Epithelial cell of prostate (primary cell): Measurements from ENCODE around the gene SOX5.
"Not testable (repeated sequence)": the region's sequence is repeated elsewhere in the genome, so short reads cannot be mapped to it uniquely, and the experiment has no call there.

ENCODE experiments used
- DNase-seq: peaks from one replicate; pipeline ENCODE4 v3.0.0-alpha.2; 2011; ENCODE audit warnings: low read depth, low spot score
- H3K27ac ChIP-seq: fragments of 450-650 bp; 2 replicates; pipeline ENCODE4 v1.5.1; 2017; ENCODE audit warnings: mild to moderate bottlenecking

The SOX5 gene

DNA sequence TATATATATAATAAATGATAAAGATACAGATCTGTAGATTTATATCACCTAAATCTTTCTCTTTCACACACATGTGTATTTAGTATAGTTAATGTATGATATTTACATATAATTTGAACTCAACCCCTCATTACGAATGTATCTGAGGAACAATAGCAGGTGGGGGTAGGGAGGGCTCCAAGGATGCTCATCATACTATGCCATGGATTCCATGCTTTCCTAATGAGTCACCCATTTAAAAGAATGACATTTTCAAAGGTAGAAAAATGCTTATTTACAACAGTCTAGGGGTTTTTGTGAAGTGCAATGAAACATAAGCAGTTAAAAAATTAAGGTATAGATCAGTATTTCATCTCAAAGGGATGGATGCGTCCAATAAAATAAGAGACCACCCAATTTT, 181.6 kb downstream of the SOX5 start:
- DNase-seq, result no peak
- no peak overlapping the region for H3K27ac ChIP-seq

DNA sequence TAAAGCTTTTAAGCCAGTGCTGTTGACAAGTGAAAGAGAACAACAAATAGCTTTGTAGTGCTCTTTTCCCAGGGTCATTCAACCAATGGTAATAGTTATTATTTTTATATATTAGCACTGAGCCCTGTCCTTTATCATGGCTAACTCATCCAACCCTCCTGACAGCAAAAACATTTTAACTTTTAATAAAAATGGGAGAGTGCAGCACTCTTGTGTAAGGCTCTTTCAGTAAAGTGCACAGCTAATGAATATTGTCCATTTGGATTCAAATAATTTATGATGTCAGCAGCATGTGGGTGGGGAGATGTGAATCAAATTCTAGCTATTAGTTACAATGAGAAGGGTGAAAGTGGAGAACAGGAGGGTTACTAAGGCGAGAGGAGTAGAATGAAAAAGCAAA, 185.7 kb downstream of the SOX5 start:
- DNase-seq, result no peak
- no peak overlapping the region for H3K27ac ChIP-seq

DNA sequence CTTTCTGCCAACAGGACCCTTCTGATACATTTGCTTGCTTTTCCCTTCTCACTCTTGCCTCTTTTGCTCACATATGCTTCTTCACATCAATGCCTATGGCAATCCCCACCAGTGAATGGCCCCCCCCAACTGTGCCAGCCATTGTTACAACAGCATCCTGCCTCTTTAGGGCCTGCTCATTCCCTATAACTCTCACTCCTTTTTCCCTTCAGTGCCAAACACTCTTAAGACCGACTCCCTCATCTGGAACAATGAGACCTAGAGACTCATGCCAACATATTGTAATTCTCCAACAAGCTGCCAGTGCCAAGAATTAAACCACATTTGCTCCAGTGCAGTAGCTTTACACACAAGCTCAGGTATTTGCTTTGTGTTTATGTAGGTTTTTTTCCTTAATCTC, 189.0 kb downstream of the SOX5 start:
- H3K27ac ChIP-seq, result no peak overlapping the region
- DNase-seq, result no peak

DNA sequence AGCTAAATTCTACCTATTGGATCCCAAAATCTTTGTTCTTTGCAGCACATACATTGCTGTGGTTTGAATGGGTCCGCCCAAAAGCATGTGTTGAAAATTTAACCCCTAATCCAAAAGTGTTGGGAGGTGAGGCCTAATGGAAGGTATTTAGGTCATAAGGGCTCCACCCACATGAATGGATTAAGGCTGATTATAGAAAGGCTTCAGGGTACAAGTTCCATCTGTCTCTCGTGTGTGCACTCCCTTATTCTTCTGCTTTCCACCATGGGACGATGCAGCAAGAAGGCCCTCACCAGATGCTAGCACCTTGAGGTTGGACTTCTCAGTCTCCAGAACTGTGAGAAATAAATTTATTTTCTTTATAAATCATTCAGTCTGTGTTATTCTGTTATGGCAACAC, 190.9 kb downstream of the SOX5 start:
- H3K27ac ChIP-seq, result no peak overlapping the region
- DNase-seq, result no peak

DNA sequence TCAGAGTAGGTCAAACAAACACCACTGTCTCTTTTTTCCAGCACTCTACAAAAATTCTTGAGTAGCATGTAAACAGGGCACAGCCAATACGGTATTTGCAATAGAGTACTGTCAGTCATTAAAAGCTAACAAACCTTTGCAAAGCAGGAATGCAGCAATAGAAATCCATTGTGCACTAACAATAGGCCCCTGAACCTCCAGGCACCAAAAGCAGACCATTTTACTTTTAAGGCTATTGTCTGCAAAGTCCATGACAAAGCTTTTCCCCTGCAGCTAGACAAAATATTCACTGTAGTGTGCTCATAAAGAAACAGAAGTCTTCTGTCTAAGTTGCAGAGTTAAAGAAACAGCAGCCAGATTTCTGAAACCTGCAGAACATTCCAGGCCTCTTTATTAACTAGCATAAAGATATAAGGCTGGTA, 191.9 kb downstream of the SOX5 start:
- DNase-seq, result no peak
- H3K27ac ChIP-seq, result no peak overlapping the region

DNA sequence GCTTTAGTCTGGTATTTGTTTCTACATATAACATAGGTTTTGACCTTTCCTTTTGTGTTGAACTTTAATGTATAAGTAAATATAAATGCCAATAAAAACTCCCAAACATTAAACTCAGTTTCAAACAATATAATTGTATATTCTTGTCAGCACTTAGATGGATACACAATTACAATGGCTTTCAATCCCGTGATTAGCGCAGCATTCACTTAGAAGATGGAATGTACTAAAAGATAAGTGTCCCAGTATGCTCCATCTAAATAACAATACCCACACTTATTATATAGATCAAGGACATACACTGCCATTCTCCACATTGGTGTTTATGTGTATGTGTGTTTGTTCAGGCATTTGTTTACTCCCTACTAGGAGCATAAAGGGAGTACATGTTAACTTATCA, 193.1 kb downstream of the SOX5 start:
- no peak for DNase-seq
- H3K27ac ChIP-seq, result no peak overlapping the region

DNA sequence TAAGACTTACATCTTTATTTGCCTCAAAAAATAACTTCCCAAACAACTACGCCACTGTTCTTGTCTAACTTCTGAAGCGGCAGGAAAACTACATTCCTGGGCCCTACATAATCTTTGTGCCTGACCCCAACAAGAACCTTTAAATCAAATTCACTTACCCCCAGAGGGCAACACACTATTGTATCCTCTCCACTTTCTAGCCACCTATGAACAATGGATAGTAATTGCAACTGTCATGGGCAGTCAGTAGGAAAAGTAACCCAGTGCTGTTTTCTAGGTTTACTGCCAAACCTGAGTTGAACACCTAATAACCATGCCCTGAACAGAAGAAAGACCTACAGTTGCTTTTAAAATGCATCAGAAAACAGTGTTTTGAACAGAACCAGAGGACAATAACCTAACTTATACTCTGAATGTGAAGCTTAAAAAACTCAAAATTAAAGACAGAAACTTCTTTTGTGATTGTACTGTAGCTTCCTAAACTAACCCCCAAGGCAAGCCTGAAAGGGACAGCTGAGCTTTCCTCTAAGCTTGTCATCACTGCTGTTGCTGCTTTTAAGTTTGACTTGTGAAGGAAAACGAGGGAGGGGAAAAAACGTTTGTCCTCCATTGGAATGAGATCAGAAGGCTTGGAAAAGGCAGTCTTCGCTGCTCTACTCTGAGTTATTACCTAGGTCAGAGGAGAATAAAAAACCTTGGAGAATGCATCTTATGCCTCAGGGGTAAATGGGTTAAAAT, 195.7 kb downstream of the SOX5 start:
- DNase-seq, result no peak
- H3K27ac ChIP-seq, result no peak overlapping the region

DNA sequence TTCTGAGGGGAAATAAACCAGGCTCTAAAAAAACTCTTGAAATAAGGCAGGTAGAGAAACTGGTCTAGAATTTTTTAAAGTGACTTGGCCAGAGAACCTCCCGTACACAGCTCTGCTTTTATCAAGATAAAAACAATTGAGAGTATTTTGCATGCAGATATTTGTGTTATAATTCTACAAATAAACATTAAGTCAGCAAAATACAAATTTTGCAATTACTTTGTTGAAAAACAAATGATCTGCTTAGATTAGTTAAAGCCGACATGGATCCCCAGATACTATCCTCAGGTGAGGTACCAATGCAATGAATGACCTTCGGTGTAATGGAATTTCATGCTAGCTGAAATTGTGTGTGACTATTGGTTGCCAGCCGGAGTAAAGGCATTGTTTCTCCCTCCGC, 197.2 kb downstream of the SOX5 start:
- no peak overlapping the region for H3K27ac ChIP-seq
- DNase-seq, result no peak

DNA sequence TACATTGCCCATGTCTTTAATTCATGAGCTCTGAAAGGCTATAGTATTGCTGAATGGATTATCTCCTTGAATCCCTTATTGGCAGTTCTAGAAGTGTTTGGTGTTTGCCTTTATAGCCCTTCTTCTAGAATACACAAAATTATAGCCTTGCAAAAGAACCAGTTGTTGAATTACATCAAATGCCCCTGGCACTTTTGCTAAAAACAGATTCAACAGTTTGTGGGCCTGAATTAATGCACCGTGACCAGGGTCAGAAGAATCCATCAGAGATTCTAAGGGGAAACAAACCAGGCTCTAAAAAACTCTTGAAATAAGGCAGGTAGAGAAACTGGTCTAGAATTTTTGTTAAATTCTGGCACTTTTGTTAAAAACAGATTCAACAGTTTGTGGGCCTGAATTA, 197.8 kb downstream of the SOX5 start:
- no peak for DNase-seq
- H3K27ac ChIP-seq, result no peak overlapping the region

DNA sequence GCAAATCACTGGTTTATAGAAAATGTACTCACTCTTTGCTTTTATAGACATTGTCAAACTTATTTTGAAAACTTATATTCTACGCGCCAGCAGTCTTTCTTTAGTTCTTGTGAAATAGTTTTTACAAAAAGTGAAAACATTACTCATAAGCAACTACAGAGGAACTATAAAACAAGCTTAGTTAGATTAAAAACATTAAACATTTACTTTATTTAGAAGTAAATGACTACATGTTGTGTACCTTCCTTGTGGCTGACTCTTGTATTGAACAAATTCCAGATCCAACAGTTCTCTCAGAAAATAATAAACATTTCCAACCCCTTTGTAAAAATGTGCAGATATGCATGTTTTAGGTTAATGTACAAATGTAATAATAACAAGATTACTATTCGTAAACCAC, 198.5 kb downstream of the SOX5 start:
- H3K27ac ChIP-seq, result no peak overlapping the region
- DNase-seq, result no peak

DNA sequence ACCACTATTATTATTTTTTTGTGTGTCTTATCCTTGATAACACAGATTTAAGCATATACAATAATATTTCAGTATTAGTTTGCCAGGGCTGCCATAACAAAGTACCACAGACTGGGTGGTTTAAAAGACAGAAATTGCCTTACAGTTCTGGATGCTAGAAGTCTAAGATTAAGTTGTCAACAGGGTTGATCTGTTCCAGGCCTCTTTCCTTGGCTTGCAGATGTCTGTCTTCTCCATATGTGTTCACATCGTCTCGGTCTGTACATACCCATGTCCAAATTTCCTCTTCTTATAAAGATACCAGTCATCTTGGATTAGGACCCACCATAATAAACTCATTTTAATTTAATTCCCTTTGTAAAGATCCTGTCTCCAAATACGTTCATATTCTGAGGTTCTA, 204.8 kb downstream of the SOX5 start:
- H3K27ac ChIP-seq, result no peak overlapping the region
- DNase-seq, result no peak

DNA sequence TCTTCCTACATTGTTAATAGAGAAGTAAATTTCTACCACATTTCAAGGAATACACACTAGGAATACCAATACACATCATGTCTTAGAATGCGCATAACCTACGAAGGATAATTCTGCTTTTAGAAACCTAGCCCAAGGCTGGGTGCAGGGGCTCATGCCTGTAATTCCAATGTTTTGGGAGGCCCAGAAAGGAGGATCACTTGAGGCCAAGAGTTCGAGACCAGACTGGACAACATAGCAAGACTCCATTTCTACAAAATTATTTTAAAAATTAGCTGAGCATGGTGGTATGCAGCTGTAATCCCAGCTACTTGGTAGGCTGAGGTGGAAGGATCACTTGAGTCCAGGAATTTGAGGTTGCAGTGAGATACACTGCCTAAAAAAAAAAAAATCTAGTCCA, 206.9 kb downstream of the SOX5 start:
- DNase-seq, result no peak
- no peak overlapping the region for H3K27ac ChIP-seq

DNA sequence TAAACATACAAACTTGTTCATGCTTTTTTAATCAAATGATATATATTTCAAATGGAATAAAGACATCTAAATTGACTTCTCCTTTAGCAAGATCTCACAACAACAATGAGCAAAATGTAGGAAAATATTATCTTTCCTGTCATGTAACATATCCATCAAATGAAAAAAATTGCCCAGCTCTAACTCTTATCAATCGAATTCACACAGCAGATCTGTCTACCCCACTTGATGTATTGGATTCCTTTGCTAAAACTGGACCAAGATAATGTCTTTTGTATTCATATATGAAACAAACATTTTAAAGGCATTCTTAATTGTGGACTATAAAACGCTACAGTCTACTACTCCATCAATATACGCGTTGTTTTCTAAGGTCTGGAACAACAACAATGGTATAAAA, 218.0 kb downstream of the SOX5 start:
- no peak for DNase-seq

DNA sequence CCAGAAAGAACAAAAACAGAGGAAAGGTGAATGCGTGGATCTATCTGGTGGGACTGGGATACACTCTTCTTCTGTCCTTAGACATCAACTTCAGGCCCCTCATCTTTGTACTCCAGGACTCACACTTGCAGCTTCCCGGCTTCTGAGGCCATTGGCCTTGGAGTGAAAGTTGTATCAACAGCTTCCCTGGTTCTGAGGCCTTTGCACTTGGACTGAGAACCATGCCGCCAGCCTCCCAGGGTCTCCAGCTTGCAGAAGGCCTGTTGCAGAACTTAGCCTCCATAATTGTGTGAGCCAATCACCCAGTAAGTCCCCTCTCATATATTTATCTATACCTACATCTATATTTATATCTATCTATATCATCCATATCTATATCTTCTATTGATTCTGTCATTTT, 218.4 kb downstream of the SOX5 start:
- H3K27ac ChIP-seq, result no peak overlapping the region
- DNase-seq, result no peak

More for the DNA sequence above, 218.0 kb downstream of the SOX5 start:
- no peak overlapping the region for H3K27ac ChIP-seq

DNA sequence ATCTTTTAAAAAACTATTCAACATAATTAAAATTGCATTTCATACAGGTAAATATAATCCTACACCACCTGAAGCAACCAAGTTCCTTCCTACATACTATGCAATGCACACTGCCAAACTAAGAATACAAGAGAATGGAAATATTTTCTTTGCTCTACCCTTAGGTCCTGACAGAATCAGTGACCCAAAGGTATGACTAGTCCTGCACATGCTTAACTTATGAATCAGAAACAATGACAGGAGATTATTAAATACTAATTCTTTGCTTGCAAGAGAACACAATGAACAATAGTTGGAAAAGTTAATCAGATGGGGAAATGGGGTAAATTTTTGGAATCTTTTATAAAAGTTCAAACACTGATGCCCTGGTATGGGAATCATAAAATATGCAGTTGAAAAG, 220.1 kb downstream of the SOX5 start:
- no peak for DNase-seq
- no peak overlapping the region for H3K27ac ChIP-seq

DNA sequence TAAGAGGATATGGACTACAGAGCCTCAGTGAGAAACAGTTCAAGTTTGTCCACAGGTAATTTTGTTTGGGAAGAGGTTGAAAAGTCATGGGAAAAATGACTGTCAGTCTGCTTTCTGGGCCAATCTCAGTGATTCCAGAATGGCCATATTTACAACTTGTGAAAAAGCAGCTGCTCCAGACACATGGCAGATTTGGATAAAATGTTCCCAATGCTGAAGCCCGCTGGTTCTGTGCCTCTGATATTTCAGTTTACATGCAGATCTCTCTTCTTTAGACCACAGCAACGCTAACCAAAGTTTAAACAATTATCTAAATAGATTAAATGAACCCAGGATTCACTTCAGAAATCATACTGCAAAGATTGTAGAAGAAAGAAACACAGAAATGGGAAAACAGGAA, 222.8 kb downstream of the SOX5 start:
- no peak overlapping the region for H3K27ac ChIP-seq
- no peak for DNase-seq

DNA sequence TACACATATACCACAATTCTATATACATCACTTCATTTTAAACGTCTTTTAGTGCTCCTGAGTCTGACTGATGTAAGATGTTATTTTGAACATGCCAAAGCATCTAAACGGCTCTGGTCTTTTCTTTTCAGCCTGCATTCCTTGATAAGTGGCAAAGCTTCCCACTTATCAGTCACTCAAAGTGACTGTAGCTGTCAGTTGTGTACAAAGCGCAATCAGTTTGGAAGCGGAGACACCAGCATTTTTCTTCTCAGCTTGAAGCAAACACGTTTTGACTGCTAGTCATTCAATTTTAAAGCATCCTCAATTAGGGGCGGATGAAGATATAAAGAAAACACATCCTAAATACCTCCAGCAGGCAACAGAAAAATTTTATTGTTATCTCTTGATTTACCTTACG, 226.8 kb downstream of the SOX5 start:
- no peak for DNase-seq
- H3K27ac ChIP-seq, result no peak overlapping the region

DNA sequence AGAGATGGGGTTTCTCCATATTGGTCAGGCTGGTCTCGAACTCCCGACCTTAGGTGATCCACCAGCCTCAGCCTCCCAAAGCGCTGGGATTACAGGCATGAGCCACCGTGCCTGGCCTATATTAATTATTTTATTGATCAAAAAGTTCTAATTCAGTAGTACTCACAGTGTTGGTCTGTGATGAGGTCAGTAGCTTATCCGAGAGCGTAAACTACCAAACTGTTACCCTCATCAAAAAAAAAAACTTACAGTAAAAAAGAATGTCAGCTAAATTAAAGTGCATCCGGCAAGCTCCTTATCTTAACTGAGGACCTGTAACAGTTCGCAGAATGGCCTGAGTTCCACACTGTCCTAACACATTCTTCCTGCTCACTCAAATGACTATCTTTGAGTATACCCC, 228.2 kb downstream of the SOX5 start:
- no peak overlapping the region for H3K27ac ChIP-seq
- DNase-seq, result no peak

DNA sequence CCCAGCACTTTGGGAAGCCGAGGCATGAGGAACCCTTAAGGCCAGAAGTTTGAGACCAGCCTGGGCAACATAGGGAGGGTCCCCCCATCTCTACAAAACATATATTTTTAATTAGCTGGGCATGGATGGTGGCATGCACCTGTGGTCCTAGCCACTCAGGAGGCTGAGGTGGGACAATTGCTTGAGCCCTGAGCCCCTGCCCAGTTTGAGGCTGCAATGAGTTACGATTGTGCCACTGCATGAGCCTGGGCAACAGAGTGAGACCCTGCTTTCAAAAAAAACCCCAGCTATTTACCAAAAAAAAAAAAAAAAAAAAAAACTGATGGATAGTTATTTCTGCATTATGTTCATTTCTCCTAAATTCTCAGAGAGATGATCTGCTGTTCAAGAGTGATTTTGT, 230.0 kb downstream of the SOX5 start:
- H3K27ac ChIP-seq, result no peak overlapping the region
- no peak for DNase-seq

DNA sequence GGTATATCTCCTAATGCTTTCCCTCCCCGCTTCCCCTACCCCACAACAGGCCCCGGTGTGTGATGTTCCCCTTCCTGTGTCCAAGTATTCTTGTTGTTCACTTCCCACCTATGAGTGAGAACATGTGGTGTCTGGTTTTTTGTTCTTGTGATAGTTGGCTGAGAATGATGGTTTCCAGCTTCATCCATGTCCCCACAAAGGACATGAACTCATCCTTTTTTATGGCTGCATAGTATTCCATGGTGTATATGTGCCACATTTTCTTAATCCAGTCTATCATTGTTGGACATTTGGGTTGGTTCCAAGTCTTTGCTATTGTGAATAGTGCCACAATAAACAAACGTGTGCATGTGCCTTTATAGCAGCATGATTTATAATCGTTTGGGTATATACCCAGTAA, 239.1 kb downstream of the SOX5 start:
- DNase-seq, H3K27ac ChIP-seq: not testable (repeated sequence)

DNA sequence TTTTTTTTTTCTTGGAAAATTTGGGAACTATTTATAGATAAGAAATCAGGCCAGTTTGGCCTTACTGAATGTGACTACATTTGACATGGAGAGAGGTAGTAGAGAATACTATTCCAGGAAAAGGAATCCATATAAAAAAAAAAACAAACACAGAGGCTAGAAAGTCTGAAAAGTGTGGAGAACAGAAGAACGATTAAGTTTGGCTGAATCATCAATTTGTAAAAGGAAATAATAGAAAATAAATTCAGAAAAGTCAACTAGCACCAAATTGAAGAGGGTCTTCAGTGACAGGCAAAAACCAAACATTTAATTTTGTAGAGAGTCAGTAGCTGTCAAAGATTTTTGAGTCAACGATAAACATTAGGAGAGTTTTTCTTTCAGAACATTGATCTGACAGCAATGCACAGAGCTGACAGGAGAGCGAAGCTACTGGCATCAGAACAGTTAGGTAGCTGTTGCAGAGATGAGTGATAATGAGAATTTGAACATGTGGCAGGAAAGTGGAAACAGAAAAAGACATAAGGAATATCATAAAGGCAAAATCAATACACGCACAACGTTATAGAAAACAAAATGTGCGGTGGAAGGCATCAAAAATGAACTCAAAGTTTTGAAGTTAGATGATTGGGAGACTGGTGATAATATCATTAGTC, 241.2 kb downstream of the SOX5 start:
- no peak overlapping the region for H3K27ac ChIP-seq
- no peak for DNase-seq

DNA sequence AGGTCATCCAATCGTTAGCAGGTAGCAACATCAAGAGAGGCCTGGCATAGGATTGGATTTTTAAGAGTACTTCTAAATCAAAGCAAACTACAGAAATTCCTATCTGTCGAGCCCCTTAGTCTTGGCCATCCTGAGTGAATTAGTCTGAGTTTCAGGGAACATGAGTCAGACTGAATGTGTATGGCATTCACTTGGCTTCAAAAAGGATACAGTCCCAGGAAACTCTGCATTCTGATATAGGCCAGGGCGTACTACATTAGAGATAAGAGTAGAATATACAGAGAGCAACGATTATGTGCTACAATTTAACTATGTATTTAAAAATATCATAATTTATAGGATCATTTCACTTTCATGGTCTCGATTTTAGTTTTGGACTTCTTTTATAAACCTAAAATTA, 242.2 kb downstream of the SOX5 start:
- no peak for DNase-seq
- no peak overlapping the region for H3K27ac ChIP-seq
